GM21381 (cell line): ENCODE data around the gene AKNA.

Experiments used
- ATAC-seq: cut with Tn5 transposase; IDR thresholded peaks from one replicate; pipeline ENCODE4 v1.9.1; 2021; ENCODE audit warnings: mild to moderate bottlenecking, moderate library complexity; ENCODE audit not compliant: unreplicated experiment

Gene AKNA

DNA sequence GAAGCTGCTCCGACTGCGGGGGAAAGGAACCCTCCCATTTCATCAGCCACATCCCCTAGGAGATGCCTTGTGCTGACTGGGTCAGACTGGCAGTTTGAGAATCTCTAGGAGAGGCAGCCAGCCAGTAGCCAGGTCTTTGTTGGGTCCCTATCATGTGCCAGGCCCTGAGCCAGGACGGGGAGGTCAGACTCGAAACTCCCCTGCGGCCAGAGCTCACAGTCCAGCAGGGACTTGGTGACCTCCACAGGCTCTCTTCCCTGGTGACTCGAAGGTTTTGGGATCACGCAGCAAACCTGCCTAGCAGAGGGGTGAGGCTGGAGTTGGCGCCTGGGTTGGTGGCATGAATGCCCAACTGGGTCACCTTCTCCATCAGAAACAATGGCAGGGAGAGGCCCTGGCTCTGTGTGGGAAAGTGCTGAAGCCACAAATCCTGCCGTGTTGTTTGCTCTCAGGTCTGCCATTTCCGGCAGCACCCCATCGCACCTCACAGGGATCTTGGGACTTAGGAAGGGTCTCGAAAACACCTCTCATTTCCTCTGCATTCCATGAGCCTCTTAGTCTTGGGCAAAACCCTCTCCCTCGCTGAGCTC, 79.3 kb downstream of the AKNA start:
- no peak for ATAC-seq

DNA sequence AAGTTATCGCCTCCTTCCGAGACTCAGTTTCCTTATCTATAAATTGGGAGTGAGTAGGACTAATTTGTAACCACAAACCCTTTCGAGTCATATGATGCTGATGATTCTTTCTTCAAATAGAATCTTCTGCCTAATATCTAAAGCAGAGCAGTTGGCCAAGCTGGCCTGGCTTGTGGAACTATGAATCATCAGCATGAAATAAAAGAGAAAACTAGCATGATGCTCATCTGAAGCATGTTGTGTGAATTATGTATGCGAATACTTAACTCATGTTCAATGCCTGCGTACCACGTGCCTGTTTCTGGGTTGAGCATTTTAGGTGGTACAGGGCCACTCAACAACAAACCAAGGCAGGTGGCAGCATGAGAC, 79.9 kb downstream of the AKNA start:
- ATAC-seq, result no peak

DNA sequence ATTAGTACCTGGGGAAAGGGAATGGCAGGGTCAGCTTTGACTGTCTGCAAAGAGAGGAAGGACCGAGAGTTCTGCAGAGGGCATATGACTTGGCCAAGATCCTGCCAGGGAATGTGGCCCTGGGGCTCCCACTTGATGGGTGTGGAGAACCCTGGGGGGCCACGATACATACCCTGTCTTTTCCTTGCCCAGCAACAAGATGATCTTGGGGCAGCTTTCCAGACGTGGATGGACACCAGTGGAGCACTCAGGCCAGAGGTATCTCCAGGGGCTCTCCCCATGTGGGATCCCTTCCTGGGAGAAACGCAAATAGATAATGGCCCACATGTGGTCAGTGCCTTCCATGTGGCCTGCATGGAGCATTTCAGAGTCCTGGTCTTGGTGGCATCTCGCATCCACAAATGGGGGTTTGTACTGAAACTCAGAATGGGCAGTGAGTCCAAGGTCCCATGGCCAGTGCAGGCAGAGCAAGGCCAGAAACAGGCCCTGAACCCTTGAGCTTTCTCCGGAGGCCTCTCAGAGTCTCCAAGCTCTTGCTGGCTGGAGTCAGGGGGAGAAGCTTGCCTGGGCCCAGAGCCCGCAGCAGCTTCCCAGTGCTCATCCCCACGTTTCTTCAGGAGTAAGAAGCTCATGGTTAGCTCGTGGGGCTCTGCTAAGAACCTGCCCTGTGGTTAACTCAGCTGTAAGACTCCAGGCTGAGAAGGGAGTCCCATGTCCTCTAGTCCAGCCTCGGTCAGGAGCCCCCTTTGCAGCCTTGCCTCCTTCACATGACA, 83.2 kb downstream of the AKNA start:
- no peak for ATAC-seq

DNA sequence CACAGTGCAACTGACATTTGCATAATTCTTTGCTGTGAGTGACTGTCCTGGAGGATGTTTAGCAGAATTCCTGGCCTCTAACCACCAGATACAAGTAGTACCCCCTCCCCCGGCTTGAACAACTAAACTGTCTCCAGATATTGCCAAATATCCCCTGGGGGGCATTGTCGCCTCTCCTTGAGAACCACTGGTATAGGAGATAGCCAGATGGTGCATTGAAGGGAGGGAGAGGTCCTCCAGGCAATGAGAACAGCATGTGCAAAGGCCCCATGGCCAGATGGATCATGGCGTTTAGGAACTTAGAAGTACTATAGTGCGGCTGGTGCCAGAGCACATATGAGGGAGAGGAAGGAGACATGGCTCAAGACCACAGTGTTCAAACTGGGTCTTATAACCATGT, 83.8 kb downstream of the AKNA start:
- no peak for ATAC-seq

DNA sequence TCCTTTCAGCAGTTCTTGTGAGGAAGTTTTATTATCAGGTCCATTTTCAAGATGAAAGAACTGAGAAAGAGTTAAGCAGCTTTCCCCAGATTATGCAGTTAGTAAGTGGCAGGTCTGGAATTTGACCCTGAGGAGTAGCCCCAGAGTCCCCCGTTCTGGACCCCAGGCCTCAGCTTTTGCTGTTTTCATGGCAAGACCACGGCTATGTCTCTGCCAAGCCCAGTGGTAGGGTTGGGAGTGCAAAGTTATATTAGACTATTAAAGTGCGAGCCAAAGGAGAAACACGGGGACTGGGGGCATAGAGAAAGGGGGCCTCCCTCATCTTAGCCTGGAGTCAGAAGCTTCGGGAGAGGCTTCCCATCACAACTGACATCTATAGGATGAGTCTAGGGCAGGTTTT, 84.2 kb downstream of the AKNA start:
- ATAC-seq, result no peak

DNA sequence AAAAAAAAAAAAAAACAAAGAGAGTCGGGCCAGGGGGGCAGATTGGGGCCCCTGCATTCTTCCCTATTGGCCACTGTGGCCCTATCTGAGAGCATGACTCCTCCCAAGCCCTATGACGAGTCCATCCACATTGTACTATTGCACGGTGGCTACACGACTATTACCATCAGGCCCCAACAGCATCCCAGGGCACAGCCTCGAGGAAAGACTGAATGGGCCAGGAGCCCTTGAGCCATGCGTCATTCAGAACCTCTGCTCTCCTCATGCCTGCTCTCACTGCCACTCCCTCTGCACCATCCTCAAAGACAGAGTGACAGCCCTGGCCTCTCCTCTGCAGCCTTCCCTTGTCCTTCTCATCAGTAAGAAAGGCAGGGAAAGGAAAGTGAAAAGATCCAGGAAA, 85.1 kb downstream of the AKNA start:
- no peak for ATAC-seq

DNA sequence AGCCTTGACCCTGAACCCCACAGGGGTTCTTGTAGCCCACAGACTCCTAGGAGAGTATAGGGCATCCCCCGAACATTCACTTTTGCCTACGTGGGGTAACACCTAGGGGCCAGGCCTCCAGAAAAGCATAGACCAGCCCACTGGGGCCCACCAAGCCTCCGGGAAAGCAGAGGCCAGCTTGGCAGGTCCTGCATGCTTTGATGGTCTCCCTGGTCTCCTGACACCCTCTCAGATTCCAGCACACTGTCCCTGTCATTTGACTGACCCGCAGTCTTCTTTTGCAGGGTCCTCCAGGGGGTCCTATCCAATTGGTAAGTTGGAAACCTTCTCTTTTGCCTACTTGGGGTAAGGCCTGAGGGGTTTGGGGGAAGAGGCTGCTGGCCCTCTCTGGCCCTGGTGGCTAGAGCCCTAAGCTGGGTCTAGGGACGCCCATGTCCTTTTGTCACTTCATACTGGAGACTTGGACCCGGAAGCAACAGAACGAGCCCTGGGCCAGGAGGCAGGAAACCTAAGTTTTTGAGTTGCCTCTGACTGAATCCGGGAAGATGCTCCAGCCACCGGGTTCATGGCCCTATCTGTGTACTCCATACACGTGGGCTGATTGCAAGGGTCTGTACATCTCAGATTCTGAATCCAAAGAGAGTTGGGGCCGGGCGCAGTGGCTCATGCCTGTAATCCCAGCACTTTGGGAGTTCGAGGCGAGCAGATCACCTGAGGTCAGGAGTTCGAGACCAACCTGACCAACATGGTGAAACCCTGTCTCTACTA, 85.8 kb downstream of the AKNA start:
- no peak for ATAC-seq

DNA sequence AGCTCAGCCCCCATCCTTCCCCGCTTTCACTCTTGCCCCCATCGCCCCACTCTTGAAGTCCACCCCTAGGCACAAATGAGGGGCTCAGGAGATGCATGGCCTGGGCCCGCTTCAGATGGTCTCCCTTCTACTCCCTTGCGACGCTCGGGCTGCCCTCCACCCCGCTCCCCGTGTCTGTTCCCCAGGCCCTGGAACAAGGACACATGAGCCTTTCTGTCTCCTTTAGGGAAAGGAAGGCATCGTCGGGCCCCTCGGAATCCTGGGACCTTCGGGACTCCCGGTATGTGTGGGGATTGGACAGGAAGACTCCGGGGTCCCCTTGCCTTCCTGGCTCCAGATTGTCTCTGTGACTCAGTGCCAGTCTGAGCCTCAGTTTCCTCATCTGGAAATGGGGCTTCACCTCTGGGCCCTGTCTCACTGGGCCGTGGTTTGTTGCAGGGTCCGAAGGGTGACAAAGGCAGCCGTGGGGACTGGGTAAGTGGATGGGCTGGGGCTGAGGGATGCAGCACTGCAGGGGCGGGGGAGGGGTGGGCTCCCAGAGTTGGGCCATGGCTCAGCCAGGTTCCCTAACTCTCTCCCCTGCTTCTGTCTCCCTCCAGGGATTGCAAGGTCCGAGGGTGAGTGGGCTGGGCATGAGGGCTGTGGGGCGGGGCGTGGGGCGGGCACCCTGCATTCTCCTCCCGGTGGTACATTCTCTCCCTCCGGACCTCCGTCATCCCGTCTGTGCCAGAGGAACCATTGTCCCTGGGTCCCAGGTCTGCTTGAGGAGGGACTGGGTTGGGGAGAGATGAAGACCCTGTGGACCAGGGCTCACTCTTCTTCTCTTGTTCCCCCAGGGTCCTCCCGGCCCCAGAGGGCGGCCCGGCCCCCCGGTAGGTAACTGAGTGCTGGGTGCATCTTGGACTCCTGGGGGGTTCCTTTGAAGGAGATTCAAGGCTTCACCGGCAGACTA, 86.7 kb downstream of the AKNA start:
- ATAC-seq, result no peak

DNA sequence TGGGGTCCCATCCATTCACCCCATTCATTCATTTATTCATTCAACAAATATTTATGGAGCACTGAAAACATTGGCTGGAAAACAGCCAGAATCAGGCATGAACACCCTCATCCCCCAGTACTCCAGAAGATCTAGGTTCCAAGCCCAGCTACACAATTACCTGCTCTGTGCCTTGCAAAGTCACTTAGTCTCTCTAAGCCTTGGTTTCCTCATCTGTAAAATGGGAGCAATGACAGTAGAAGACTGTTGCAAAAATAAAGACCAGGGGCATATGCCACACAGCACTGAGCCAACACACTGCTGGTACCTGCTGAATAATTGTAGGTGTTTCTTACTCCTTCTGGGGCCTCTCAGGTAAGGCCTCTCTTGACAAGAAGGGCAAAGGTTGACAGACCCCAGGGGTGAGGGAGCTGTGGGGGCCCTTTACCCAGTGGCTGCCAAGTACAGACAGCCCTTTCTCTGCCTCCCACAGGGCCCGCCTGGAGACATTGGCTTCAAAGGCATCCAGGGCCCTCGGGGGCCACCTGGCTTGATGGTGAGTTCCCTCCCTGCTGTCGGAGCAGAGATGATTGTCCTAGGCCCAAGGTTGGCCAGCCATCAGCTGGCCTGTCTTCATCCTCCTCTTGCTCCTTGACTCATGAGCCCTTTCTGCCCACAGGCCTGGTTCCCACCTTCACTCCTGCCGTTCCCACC, 87.5 kb downstream of the AKNA start:
- ATAC-seq, result no peak

DNA sequence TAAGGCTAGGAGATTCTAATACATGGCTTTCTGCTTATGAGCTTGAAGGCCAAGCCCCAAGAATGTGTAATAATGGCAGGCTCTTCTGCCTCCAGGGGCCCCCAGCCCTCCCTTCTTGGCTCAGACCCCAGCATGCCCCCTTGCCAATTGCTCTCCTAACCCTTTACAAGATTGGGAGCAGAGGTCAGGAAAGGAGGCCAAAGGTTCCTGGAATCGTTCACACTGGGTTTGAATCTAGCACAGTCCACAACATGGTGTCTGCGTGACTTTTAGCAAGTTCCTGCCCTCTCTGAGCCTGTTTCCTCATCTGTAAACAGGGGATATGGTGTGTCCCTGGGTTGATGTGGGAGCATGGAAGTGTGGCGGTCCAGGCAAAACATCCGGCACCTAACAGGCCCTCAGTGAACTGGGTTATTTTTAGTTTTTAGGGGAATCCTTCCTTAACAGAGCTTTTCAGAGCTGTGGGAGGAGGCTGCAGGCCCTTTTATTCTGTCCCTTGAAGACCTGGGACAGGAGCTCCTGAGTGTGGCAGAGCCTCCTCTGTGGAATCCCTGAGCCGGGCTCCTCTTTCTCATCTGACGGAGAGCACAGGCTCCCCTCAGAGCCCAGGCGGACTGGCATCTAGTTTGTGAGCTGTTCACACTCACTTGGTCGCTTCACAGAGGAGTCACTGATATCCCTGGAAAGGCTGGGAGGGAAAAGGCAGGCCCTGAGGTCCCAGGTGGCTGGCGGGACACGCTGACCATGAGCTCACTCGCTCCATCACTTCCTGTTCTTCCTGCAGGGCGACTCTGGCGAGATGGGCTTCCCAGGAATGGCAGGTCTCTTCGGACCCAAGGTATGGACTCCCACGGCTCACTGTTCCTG, 88.3 kb downstream of the AKNA start:
- ATAC-seq, result no peak

DNA sequence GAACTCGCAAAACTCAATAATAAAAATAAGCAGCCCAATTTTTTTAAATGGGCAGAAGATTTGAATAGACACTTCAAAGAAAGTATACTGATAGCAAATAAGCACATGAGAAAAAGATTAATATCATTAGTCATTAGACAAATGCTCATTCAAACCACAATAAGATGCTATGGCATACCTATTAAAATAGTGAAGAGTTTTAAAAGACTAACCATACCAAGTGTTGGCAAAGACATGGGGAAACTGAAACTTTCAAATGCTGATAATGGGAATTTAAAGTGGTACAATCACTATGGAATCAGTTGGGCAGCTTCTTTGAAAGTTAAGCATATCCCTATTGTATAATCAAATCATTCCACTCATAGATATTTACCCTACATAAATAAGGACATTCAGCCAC, 91.4 kb downstream of the AKNA start:
- no peak for ATAC-seq

DNA sequence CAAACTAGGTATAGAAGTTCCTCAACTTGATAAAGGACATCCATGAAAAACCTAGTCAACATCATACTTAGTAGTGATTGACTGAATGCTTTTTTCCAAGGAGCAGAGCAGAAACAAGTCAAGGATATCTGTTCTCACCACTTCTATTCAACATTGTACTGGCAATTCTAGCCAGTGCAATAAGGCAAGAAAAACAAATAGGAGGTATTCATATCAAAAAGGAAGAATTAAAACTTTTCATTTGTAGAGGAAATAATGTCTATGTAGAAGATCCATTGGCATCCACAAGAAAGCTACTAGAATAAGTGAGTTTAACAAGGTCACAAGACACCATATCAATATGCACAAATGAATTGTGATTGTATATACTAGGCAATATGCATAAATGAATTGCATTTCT, 93.1 kb downstream of the AKNA start:
- ATAC-seq, result no peak

DNA sequence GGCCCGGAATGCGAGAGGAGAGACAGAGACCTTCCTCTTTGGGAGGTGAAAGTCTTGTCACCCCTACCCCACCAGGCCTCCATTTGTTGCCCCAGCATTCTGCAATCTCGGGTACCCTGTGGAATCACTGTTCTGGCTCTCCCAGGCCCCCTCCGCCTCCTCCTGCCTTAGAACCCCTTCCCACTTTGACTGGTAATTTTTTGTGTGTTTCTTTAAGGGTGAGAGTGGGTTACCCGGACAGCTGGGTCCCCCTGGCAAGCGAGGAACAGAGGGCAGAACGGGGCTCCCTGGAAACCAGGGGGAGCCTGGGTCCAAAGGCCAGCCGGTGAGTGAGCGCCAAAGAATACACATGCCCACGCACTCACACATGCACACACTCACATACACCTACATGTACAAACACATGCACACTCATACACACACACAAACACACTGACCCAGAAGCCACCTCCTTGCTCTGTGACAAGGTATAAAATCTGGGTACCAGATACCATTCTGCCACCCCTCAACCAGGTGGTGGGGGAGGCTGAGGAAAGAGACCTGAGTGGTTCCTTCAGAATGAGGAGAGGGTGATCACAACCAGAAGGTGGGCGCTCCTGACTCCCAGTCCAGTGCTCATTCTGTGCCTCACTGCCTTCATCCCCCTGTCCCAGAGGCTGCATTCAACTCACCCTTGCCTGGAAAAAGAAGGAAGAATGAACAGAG, 95.7 kb downstream of the AKNA start:
- no peak for ATAC-seq

DNA sequence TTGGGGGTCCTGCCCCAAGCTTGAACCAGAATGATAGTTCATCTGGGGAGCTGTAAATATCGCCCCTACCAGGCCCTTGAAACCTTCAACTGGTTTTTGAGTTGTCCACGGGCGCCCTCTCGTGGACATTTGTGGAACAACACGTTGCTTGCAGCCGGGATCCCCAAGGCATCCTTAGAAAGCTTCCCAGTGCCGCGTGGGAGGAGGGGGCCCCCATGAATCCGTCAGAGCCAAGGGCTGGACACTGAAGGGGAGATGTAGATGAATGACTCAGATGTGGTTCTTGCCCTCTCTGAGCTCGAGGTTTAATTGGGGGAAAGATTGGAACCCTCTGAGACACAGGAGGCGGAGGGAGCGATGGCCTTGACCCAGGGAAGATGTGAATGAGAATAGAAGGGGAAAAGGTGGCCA, 96.7 kb downstream of the AKNA start:
- ATAC-seq, result no peak

DNA sequence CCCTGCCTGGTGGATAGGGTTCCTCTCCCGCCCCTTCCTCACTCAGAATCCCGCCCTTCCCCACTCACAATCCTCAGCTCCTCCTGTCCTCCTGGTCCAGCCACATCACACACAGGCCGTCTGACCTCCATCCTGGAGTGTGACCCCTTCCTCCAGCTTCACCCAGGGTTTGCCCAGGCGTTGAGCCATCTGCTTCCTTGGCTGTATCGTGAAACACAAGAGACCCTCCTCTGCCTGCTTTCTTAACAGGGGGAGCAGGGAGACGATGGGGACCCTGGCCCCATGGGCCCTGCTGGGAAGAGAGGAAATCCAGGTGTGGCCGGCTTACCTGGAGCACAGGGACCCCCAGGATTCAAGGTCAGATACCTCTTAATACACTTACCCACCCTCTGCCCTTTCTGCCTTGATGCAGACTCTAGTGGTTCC, 97.2 kb downstream of the AKNA start:
- ATAC-seq, result no peak

DNA sequence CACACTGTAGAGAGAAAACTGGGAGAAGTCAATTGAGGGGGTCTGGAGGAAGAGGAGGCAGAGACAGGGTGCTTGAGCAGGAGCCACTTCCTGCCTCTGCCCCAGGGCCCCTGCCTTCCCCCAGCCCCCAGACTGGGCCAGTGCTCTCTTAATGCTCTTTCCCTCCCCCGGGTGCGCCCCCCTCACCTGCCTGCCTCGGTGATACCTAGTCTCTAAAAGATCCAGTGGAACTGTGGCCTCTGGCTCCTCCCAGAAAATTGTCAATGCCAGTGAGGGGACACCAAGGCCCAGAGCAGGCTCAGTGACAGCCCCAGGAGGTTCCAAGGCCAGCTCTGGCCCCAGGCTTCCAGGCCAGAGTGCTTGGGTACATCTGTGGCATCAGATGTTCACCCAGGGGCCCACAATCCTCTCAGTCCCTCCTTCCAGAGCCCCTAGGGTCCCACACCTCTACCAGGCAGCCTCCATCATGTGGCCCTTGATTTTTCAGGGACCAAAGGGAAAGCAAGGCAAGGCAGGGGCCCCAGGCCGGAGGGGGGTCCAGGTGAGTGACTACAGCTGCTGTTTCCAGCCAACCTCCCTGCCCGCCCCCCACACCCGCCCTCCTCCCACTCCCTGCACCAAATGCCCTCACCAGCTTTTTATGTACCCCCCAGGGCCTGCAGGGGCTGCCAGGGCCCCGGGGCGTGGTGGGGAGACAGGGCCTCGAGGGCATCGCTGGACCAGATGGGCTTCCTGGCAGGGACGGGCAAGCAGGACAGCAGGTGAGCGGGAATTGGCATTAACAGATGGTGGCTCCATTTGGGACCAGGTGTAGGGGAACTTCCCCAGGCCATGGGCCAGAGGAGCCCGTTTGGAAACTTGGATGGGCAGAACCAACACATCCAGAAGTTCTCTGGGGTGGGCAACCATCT, 98.0 kb downstream of the AKNA start:
- no peak for ATAC-seq

DNA sequence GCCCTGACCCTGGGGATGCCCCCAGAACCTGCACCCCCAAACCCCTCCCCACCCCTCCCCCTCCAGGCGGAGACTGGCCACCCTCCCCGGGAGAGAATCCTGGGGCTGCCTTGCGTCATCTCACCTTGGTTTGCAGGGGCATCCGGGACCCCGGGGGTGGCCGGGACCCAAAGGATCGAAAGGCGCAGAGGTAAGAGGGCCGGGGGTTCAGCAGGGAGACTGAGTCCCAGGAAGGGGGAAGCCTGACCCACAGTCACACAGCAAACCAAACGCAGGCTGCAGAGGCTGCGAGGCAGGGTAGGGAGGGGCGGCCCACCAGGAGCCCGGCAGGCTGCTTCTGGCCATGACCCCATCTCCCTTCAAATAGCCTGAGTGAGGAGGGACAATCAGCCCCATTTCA, 98.7 kb downstream of the AKNA start:
- no peak for ATAC-seq
